WI38 (cell line): ENCODE results near the gene FAM184A.

ENCODE experiments used
- H3K4me3 ChIP-seq: 2 replicates; pipeline ENCODE4 v1.5.1; 2011; ENCODE audit warnings: low read depth, mild to moderate bottlenecking, control low read depth, low read length
- CTCF ChIP-seq: IDR thresholded peaks from 2 replicates; pipeline ENCODE4 v1.5.1; 2012; ENCODE audit warnings: low read depth, mild to moderate bottlenecking, control low read depth, low read length

Gene FAM184A

GRCh38 chr6:118931436-118931835 lies 147.0 kb downstream of the FAM184A start:
- no peak for TF ChIP-seq CTCF
- no peak overlapping the region for H3K4me3 ChIP-seq

DNA sequence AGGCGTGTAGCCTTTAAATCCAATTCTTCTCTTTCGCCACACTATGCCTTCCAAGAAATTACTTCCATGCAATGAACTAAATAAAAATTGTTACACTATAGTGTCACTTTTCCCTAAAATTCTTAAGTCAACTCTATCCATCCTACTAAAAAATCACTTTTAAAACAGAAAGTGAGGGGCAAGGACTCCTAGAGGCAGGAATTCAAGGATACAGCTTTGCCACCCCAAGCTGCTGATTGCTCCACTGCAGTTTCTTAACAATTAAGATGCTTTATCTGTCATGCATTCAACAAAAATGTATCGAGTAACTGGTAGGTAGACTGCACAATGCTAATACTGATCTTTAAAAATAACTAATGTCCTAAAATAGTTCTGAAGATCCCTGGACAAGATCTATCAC lies 147.8 kb downstream of the FAM184A start:
- H3K4me3 ChIP-seq, result no peak overlapping the region
- TF ChIP-seq CTCF, result no peak

DNA sequence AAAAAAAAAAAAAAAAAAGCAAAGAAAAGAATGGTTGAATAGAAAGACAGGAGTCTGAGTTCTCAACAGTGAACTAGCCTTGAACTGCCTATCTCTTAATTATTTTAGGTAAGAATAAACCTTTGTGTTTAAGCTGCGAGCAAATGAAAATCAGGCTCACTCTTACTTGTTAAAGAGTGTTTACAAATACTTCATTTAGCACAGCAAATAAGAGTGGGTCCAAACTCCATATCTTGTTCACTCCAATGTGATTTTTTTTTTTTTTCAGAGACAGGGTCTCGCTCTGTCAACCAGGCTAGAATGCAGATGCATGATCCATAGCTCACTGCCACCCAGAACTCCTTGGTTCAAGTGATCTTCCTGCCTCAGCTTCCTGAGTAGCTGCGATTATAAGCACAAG lies 155.4 kb downstream of the FAM184A start:
- no peak overlapping the region for H3K4me3 ChIP-seq
- TF ChIP-seq CTCF, result no peak

GRCh38 chr6:118921084-118921483 lies 157.4 kb downstream of the FAM184A start:
- no peak overlapping the region for H3K4me3 ChIP-seq
- TF ChIP-seq CTCF, result no peak

DNA sequence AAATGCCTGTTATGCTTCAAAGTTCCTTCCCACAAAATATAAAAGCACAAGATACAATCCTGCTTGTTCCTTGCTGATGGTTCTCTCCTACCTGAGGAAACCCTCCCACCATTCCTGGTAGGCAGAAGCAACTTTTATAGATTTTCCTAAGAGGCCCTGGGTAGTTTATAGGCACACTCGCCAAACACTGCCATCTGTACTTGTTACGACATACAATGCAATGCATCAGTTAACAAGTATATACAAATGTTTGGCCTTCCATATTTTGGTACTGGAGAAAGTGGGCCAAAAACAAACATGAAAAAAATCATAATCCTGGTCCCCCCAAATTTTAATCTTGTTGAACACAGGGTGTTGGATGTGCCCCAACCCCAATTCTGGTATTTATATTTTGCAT lies 160.1 kb downstream of the FAM184A start:
- TF ChIP-seq CTCF, result no peak
- no peak overlapping the region for H3K4me3 ChIP-seq

DNA sequence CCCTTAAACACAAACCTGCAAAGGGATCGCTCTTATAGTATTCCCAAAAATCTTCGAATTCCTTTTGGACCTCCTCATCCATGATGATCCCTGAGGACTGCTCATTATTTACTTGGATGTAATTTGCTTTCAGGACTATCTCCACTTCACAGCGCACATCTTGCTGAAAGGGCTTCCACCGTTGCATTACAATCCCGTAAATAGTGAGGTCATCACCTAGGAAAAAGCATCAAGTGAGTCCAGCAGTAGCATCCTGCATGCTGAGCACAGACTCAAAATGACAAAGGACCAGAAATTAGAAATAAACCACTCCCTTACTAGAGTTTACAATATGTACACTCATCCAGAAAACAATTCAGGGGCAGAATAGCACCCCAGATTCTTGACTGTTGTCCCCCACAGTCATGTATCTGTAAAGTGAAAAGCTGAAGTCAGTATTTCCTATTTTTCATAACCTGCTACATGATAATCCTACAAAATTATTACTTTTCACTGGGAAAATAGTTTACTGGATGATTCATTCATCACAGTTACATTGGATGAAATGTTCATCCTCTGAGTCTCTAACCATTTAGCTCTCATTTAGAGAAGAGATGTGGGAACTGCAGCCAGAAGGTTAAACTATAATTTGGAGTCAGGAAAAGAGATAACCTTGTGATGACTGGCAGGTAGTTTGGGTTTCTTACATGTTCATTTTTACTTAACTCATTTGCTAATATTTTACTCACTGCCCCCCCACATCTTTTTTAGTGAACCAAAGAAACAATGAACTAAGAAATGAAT lies 160.7 kb downstream of the FAM184A start:
- H3K4me3 ChIP-seq, result no peak overlapping the region
- no peak for TF ChIP-seq CTCF

DNA sequence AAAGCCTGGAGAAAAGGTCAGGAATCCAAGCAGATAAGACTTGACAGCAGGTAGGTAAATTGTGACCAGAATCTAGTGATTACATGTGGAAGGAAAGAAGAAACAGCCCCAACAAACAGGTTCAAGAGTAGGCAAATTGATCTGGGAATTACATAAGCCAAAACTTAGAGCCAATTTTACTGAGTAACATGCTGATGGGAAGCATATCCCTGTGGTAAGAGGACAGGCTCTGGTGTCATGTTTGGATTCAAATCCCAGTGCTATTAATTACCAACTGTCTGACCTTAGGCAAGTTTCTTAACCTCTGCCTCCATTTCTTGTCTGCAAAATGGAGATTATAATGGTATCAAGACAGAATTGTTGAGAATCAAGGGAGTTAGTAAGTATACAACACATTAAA lies 163.9 kb downstream of the FAM184A start:
- no peak overlapping the region for H3K4me3 ChIP-seq
- TF ChIP-seq CTCF, result no peak
